Uterus (tissue), 4 donors: Measurements from ENCODE around the gene ABAT. TPM values are rescaled to one million over a fixed set of nuclear protein-coding genes. Genes with fewer than 3 reads are reported as not detected.

ENCODE experiments used
- DNase-seq, 2 donors: peaks; one replicate each; pipeline ENCODE4 v3.0.0-alpha.2; 2019 to 2020
- H3K27ac ChIP-seq, 2 donors: fragments of 200-600 bp; sonication (generic); 1 replicate in 1 of 2; 2 replicates in 1 of 2; pipeline ENCODE4 v1.5.1; 2016 to 2018
- H3K27me3 ChIP-seq, 2 donors: fragments of 200-600 bp; sonication (generic); one replicate each; pipeline ENCODE4 v1.5.1; 2018 to 2019; ENCODE audit warnings: control low read depth in 1 of 2
- H3K36me3 ChIP-seq, 2 donors: fragments of 200-600 bp; sonication (generic); one replicate each; pipeline ENCODE4 v1.5.1; 2019; ENCODE audit warnings: control low read depth in 1 of 2
- H3K4me1 ChIP-seq, 2 donors: fragments of 200-600 bp; sonication (generic); one replicate each; pipeline ENCODE4 v1.5.1; 2018 to 2019; ENCODE audit warnings: control low read depth in 1 of 2
- H3K4me3 ChIP-seq, 2 donors: fragments of 200-600 bp; sonication (generic); 1 replicate in 1 of 2; 2 replicates in 1 of 2; pipeline ENCODE4 v1.5.1; 2018 to 2019; ENCODE audit warnings: mild to moderate bottlenecking in 1 of 2
- H3K9me3 ChIP-seq, 2 donors: fragments of 200-600 bp; sonication (generic); one replicate each; pipeline ENCODE4 v1.5.1; 2019; ENCODE audit warnings: control low read depth in 1 of 2
- CTCF ChIP-seq, 4 experiments: fragments of 200-600 bp in 2 of 4; fragments of 450-650 bp in 2 of 4; sonication (generic) in 2 of 4; IDR thresholded peaks; one replicate each; pipeline ENCODE4 v1.5.1; 2016 to 2019; ENCODE audit warnings: antibody characterized with exemption in 4 of 4, mild to moderate bottlenecking in 2 of 4, moderate library complexity in 1 of 4
- POLR2A ChIP-seq, 2 donors: fragments of 450-650 bp; IDR thresholded peaks; one replicate each; pipeline ENCODE4 v1.6.1; 2016; ENCODE audit warnings: antibody characterized with exemption in 2 of 2, mild to moderate bottlenecking in 1 of 2, moderate library complexity in 1 of 2
- intact Hi-C: fragments of 100-400 bp; cut with DNase I; formaldehyde crosslinking; loops from one replicate; pipeline ENCODE4 v1.15.1; 2023; ENCODE audit warnings: low total_unique reads
- total RNA-seq, 4 donors: library from RNA; depleted of rRNA in 3 of 4; stranded (reverse); fragments of >200 nt in 3 of 4; gene quantifications; one replicate each; pipeline versions ENCODE4 v1.1.0 to v1.2.4, GENCODE V29; 2014 to 2023
- donor health status: DM: yes; HTN: yes; CAD: no.

Gene ABAT
- total RNA-seq, 4 donors from 2014 or later: 1.0 to 11.0 (median 6.7) TPM

GRCh38 chr16:8774208-8774607 is 99.8 kb downstream of the ABAT start:
- TF ChIP-seq POLR2A (IDR thresholded peaks at IDR 0.05) (no peak), CTCF (IDR thresholded peaks at IDR 0.05) (no peak)
- Histone ChIP-seq H3K4me1 (no peaks in the 10 kb centered on the region), H3K4me3 (no peak overlapping the region), H3K36me3 (no peaks in the 10 kb centered on the region), H3K9me3 (no peaks in the 10 kb centered on the region), H3K27ac (no peak overlapping the region), H3K27me3 (no peaks in the 10 kb centered on the region)
- no peak for DNase-seq
- intact Hi-C loops: no loop called here

GRCh38 chr16:8775359-8775758 is 100.9 kb downstream of the ABAT start:
- intact Hi-C loops: no loop called here
- Histone ChIP-seq H3K9me3 (no peaks in the 10 kb centered on the region), H3K27ac (no peak overlapping the region), H3K4me1 (no peaks in the 10 kb centered on the region), H3K27me3 (no peaks in the 10 kb centered on the region), H3K4me3 (no peak overlapping the region), H3K36me3 (no peaks in the 10 kb centered on the region)
- DNase-seq: no peak
- TF ChIP-seq POLR2A (IDR thresholded peaks at IDR 0.05): no peak
- no peak for TF ChIP-seq CTCF (IDR thresholded peaks at IDR 0.05)

DNA sequence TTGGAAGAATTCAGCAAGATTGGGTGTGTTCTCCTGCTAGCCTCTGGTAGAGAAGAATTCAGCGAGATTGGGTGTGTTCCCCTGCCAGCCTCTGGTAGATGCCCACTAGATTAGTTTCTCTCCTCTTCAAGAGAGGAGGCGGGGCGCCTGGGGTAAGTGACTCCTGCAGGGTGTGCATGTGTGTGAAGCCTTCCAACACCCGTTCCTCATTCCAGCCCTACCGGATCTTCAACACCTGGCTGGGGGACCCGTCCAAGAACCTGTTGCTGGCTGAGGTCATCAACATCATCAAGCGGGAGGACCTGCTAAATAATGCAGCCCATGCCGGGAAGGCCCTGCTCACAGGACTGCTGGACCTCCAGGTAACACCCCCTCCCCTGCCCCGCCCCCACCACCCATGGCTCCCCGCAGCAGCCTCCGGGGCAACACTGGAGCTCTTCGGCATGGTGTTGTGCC is 101.7 kb downstream of the ABAT start:
- no peak overlapping the region for H3K4me3 ChIP-seq
- intact Hi-C loops: no loop called here
- no peaks in the 10 kb centered on the region for H3K36me3 ChIP-seq
- no peaks in the 10 kb centered on the region for H3K4me1 ChIP-seq
- H3K9me3 ChIP-seq: no peaks in the 10 kb centered on the region
- H3K27ac ChIP-seq: no peak overlapping the region
- TF ChIP-seq POLR2A (IDR thresholded peaks at IDR 0.05) (no peak), CTCF (IDR thresholded peaks at IDR 0.05) (no peak)
- H3K27me3 ChIP-seq: no peaks in the 10 kb centered on the region
- DNase-seq: no peak

- Histone ChIP-seq H3K9me3 (no peaks in the 10 kb centered on the region), H3K4me1 (no peaks in the 10 kb centered on the region), H3K27me3 (no peaks in the 10 kb centered on the region), H3K4me3 (no peak overlapping the region), H3K36me3 (no peaks in the 10 kb centered on the region), H3K27ac (no peak overlapping the region)
- DNase-seq: no peak
- intact Hi-C loops: no loop called here
- no peak for TF ChIP-seq POLR2A (IDR thresholded peaks at IDR 0.05)
- TF ChIP-seq CTCF (IDR thresholded peaks at IDR 0.05): no peak
Measured at GRCh38 chr16:8777217-8777616, 102.8 kb downstream of the ABAT start.

- Histone ChIP-seq H3K27ac (no peak overlapping the region), H3K4me3 (no peak overlapping the region), H3K27me3 (no peaks in the 10 kb centered on the region), H3K4me1 (no peaks in the 10 kb centered on the region), H3K36me3 (no peaks in the 10 kb centered on the region), H3K9me3 (no peaks in the 10 kb centered on the region)
- TF ChIP-seq CTCF (IDR thresholded peaks at IDR 0.05) (no peak), POLR2A (IDR thresholded peaks at IDR 0.05) (no peak)
- intact Hi-C loops: no loop called here
- no peak for DNase-seq
Measured at GRCh38 chr16:8781797-8782196, 107.4 kb downstream of the ABAT start.
